Suprapubic skin (tissue), 4 donors: ENCODE measurements around the gene DDTL. TPM values are rescaled to one million over a fixed set of nuclear protein-coding genes. Genes with fewer than 3 reads are reported as not detected.
"Not testable (repeated sequence)": the region's sequence is repeated elsewhere in the genome, so short reads cannot be mapped to it uniquely, and the experiment has no call there.

Experiments
- DNase-seq, 2 donors: peaks; one replicate each; pipeline ENCODE4 v3.0.0-alpha.2; 2019; ENCODE audit warnings: low spot score in 2 of 2
- H3K27ac ChIP-seq: fragments of 200-600 bp; sonication (generic); one replicate; pipeline ENCODE4 v1.5.1; 2019
- H3K27me3 ChIP-seq: fragments of 200-600 bp; sonication (generic); one replicate; pipeline ENCODE4 v1.5.1; 2019
- H3K36me3 ChIP-seq: fragments of 200-600 bp; sonication (generic); one replicate; pipeline ENCODE4 v1.5.1; 2019
- H3K4me1 ChIP-seq: fragments of 200-600 bp; sonication (generic); one replicate; pipeline ENCODE4 v1.5.1; 2019
- H3K4me3 ChIP-seq: fragments of 200-600 bp; sonication (generic); one replicate; pipeline ENCODE4 v1.5.1; 2019; ENCODE audit warnings: mild to moderate bottlenecking
- H3K9me3 ChIP-seq: fragments of 200-600 bp; sonication (generic); one replicate; pipeline ENCODE4 v1.5.1; 2019
- CTCF ChIP-seq, 2 donors: fragments of 200-600 bp in 1 of 2; fragments of 450-650 bp in 1 of 2; sonication (generic) in 1 of 2; IDR thresholded peaks; one replicate each; pipeline ENCODE4 v1.5.1; 2016 to 2019; ENCODE audit warnings: antibody characterized with exemption in 2 of 2, mild to moderate bottlenecking in 1 of 2, moderate library complexity in 1 of 2
- EP300 ChIP-seq: sonication (generic); formaldehyde crosslinking; IDR thresholded peaks from one replicate; pipeline ENCODE4 v1.6.1; 2017; ENCODE audit warnings: antibody characterized with exemption
- POLR2A ChIP-seq, 2 donors: fragments of 450-650 bp; IDR thresholded peaks; one replicate each; pipeline ENCODE4 v1.6.1; 2017; ENCODE audit warnings: antibody characterized with exemption in 2 of 2, mild to moderate bottlenecking in 2 of 2, moderate library complexity in 2 of 2
- POLR2AphosphoS5 ChIP-seq, 3 donors: sonication (generic); formaldehyde crosslinking; IDR thresholded peaks; one replicate each; pipeline ENCODE4 v1.6.1; 2017; ENCODE audit warnings: antibody characterized with exemption in 3 of 3
- WGBS: methylation state at CpG from one replicate; pipeline ENCODE4 v1.1.5; 2018; 5-methylcytosine and 5-hydroxymethylcytosine counted together
- total RNA-seq, 4 donors: library from RNA; depleted of rRNA; stranded (reverse); fragments of >200 nt; gene quantifications; one replicate each; pipeline ENCODE4 v1.1.0, GENCODE V29; 2016

The DDTL gene
- total RNA-seq, 4 donors from 2014 or later: 1.5 to 2.0 (median 2.0) TPM; not detected in 1

- H3K4me1 ChIP-seq, H3K27ac ChIP-seq, H3K4me3 ChIP-seq, H3K36me3 ChIP-seq, H3K27me3 ChIP-seq, H3K9me3 ChIP-seq: not testable (repeated sequence)
- TF ChIP-seq CTCF (IDR thresholded peaks at IDR 0.05): peak; percentile 80 to 86
- peak; percentile 83 to 87 for DNase-seq
- WGBS: 22% methylated on average over 12 of the region's 12 CpGs
Measured at GRCh38 chr22:23956301-23956900, 10.3 kb upstream of the DDTL start.

- H3K27me3 ChIP-seq, H3K27ac ChIP-seq, H3K4me1 ChIP-seq, DNase-seq, H3K36me3 ChIP-seq, H3K9me3 ChIP-seq: not testable (repeated sequence)
- H3K4me3 ChIP-seq: peak within 1 kb of the TSS; percentile 23
- WGBS: no CpG with 5 or more reads among the region's 43 CpGs
Measured at GRCh38 chr22:23961084-23961771, 5.5 kb upstream of the DDTL start, which contains the start of gene GSTT2B. TSS of gene GSTT2B (minus strand) at chr22:23961195. CDS start at chr22:23961131, 64 bp downstream.

- not testable (repeated sequence) for H3K4me1 ChIP-seq, H3K9me3 ChIP-seq, H3K4me3 ChIP-seq, H3K27me3 ChIP-seq, DNase-seq, H3K27ac ChIP-seq
- peaks cover 15% of the 10 kb centered on the region for H3K36me3 ChIP-seq
- WGBS: no CpG with 5 or more reads among the region's 18 CpGs
Measured at GRCh38 chr22:23966094-23966493, 594 bp upstream of the DDTL start.

GRCh38 chr22:23969071-23969470 lies 2.4 kb downstream of the DDTL start:
- no peak overlapping the region for H3K27ac ChIP-seq
- TF ChIP-seq CTCF (IDR thresholded peaks at IDR 0.05) (no peak), POLR2A (IDR thresholded peaks at IDR 0.05) (no peak), POLR2AphosphoS5 (IDR thresholded peaks at IDR 0.05) (no peak), EP300 (no peak)
- peaks cover 3% of the 10 kb centered on the region for H3K4me1 ChIP-seq
- H3K36me3 ChIP-seq: peaks cover 23% of the 10 kb centered on the region
- no peak overlapping the region for H3K4me3 ChIP-seq
- no peaks in the 10 kb centered on the region for H3K9me3 ChIP-seq
- no peak for DNase-seq
- 90% methylated on average over 2 of the region's 3 CpGs for WGBS
- no peaks in the 10 kb centered on the region for H3K27me3 ChIP-seq

GRCh38 chr22:23970201-23970641 lies 3.5 kb downstream of the DDTL start:
- Histone ChIP-seq H3K27ac (no peak overlapping the region), H3K36me3 (peaks cover 23% of the 10 kb centered on the region), H3K9me3 (no peaks in the 10 kb centered on the region), H3K4me3 (no peak overlapping the region), H3K27me3 (no peaks in the 10 kb centered on the region), H3K4me1 (peaks cover 3% of the 10 kb centered on the region)
- WGBS: 73% methylated on average over 5 of the region's 5 CpGs
- DNase-seq: no peak
- no peak for TF ChIP-seq POLR2AphosphoS5 (IDR thresholded peaks at IDR 0.05)
- TF ChIP-seq POLR2A (IDR thresholded peaks at IDR 0.05): no peak
- TF ChIP-seq CTCF (IDR thresholded peaks at IDR 0.05): no peak
- no peak for TF ChIP-seq EP300

GRCh38 chr22:23970816-23971486 lies 4.3 kb downstream of the DDTL start:
- TF ChIP-seq POLR2AphosphoS5 (IDR thresholded peaks at IDR 0.05) (no peak), CTCF (IDR thresholded peaks at IDR 0.05) (no peak), POLR2A (IDR thresholded peaks at IDR 0.05) (no peak)
- no peak overlapping the region for H3K4me3 ChIP-seq
- H3K36me3 ChIP-seq: peaks cover 23% of the 10 kb centered on the region
- peaks cover 3% of the 10 kb centered on the region for H3K4me1 ChIP-seq
- DNase-seq: peak in 1 of 2 donors; percentile 64
- H3K9me3 ChIP-seq: no peaks in the 10 kb centered on the region
- WGBS: 68% methylated on average over 6 of the region's 6 CpGs
- H3K27ac ChIP-seq: no peak overlapping the region
- no peaks in the 10 kb centered on the region for H3K27me3 ChIP-seq

GRCh38 chr22:23971927-23972326 lies 5.2 kb downstream of the DDTL start:
- H3K27me3 ChIP-seq, H3K9me3 ChIP-seq: not testable (repeated sequence)
- 96% methylated on average over 2 of the region's 3 CpGs for WGBS

GRCh38 chr22:23974345-23974744 lies 7.7 kb downstream of the DDTL start, which contains the start of gene DDT:
TSS of gene DDT (minus strand) at chr22:23974441. CDS start at chr22:23974414, 27 bp downstream.
- DNase-seq, H3K4me3 ChIP-seq, H3K27me3 ChIP-seq, H3K9me3 ChIP-seq, H3K4me1 ChIP-seq, H3K27ac ChIP-seq: not testable (repeated sequence)
- WGBS: no CpG with 5 or more reads among the region's 29 CpGs
- peaks cover 23% of the 10 kb centered on the region for H3K36me3 ChIP-seq

More at GRCh38 chr22:23971927-23972326, 5.2 kb downstream of the DDTL start:
- DNase-seq, H3K27ac ChIP-seq, H3K4me3 ChIP-seq, H3K4me1 ChIP-seq: not testable (repeated sequence)
- H3K36me3 ChIP-seq: peaks cover 23% of the 10 kb centered on the region

GRCh38 chr22:23974836-23975352 lies 8.2 kb downstream of the DDTL start:
- not testable (repeated sequence) for H3K27me3 ChIP-seq, H3K27ac ChIP-seq, H3K4me1 ChIP-seq, H3K9me3 ChIP-seq, H3K4me3 ChIP-seq, DNase-seq
- peaks cover 20% of the 10 kb centered on the region for H3K36me3 ChIP-seq
- WGBS: no CpG with 5 or more reads among the region's 27 CpGs
